PC-3 (cell line): ENCODE data around the gene KCNB1.

ENCODE experiments used
- EZH2 ChIP-seq: fragments of 300-600 bp; sonication (generic); IDR thresholded peaks from one replicate; pipeline ENCODE4 v1.6.1; 2017; ENCODE audit warnings: antibody characterized with exemption, mild to moderate bottlenecking, low read length; ENCODE audit not compliant: unreplicated experiment
- TF ChIP-seq, protein P1 (sequence below): fragments of 300-600 bp; sonication (generic); conservative IDR thresholded peaks from 2 replicates; pipeline ENCODE4 v1.5.1; 2017; ENCODE audit warnings: antibody characterized with exemption, low read depth, mild to moderate bottlenecking, low read length

DNA sequence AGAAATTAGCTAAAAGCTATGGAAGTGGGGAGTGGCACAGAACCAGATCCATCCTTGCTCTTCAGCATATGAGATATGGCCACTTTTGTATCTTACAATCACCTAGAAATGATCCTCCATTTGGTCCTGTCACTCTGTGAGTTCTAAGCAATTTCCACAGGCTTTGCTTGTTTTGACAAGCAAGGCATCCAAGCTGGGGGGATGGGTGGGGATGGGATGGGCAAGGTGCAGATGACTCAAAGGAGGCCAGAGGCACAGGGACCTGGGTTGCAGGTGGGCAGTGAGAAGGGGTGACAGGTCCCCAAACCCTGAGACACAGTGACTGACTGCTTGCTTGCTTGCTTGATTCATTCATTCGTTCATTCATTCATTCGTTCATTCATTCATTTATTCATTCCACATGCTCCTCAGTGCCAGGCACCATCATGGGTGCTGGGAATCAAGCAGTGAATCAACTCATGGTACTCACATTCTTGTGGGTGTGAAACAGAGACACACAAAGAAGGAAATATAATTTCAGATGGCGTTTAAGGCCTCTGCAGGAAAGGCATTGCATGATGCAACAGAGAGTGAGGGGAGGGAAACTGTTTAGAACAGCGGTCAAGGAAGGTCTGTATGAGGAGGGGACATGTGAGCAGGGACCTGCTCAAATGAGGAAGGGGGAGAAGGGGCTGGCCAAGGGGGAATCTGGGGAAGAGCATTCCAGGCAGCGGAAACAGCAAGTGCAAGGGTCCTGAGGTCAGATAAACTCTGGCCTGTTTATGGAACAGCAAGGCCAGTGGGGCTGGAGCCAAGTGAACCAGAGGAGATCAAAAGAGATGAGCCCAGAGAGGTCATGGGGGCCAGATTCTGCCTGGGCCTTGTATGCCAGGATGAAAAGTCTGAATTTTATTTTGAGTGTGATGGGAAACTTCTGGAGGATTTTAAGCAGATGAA lies 3.4 kb downstream of the KCNB1 start:
- TF ChIP-seq, protein P1, sequence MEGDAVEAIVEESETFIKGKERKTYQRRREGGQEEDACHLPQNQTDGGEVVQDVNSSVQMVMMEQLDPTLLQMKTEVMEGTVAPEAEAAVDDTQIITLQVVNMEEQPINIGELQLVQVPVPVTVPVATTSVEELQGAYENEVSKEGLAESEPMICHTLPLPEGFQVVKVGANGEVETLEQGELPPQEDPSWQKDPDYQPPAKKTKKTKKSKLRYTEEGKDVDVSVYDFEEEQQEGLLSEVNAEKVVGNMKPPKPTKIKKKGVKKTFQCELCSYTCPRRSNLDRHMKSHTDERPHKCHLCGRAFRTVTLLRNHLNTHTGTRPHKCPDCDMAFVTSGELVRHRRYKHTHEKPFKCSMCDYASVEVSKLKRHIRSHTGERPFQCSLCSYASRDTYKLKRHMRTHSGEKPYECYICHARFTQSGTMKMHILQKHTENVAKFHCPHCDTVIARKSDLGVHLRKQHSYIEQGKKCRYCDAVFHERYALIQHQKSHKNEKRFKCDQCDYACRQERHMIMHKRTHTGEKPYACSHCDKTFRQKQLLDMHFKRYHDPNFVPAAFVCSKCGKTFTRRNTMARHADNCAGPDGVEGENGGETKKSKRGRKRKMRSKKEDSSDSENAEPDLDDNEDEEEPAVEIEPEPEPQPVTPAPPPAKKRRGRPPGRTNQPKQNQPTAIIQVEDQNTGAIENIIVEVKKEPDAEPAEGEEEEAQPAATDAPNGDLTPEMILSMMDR, result no peak
- TF ChIP-seq EZH2, result no peak
